ENCODE data around the gene ADARB1. TPM values are rescaled to one million over a fixed set of nuclear protein-coding genes. Genes with fewer than 3 reads are reported as not detected.
A peak's percentile ranks its signal among the peaks of the same experiment; 100 is the strongest.

ADARB1 gene
- total RNA-seq, 1 experiment from 2014 or later = 15.8 TPM

- no peak for TF ChIP-seq CTCF (conservative IDR thresholded peaks at IDR 0.05)
- Histone ChIP-seq H2AFZ (ENCODE audit: low read length) (no peak overlapping the region), H2AK5ac (ENCODE audit: insufficient read length, low read length) (no peak overlapping the region), H2BK120ac (ENCODE audit: low read depth, low read length, poor library complexity, severe bottlenecking) (no peak overlapping the region), H3K79me2 (ENCODE audit: insufficient read depth, low read length) (no peaks in the 10 kb centered on the region), H3K9ac (ENCODE audit: extremely low read depth, insufficient read length, low read length) (no peak overlapping the region), H3K18ac (ENCODE audit: insufficient read length, low read depth, low read length) (no peak overlapping the region), H3K27ac (ENCODE audit: insufficient read length, low read depth, low read length) (no peak overlapping the region), H3T11ph (ENCODE audit: low read length) (no peak overlapping the region), H3K27me3 (ENCODE audit: insufficient read depth, low read length) (no peaks in the 10 kb centered on the region), H3K23ac (ENCODE audit: insufficient read length, low read depth, low read length) (no peak overlapping the region), H3K56ac (ENCODE audit: insufficient read length, low read depth, low read length) (no peak overlapping the region), H2BK15ac (ENCODE audit: low read depth, low read length) (no peak overlapping the region), H3K4me1 (ENCODE audit: insufficient read depth, low read length) (no peaks in the 10 kb centered on the region), H3K14ac (ENCODE audit: insufficient read depth, low read length) (no peak overlapping the region), H2BK5ac (ENCODE audit: insufficient read length, low read length) (no peak overlapping the region), H3K4ac (ENCODE audit: low read depth, low read length) (no peak overlapping the region), H2BK20ac (ENCODE audit: low read depth, low read length, poor library complexity, severe bottlenecking) (no peak overlapping the region), H3K23me2 (ENCODE audit: insufficient read length, low read depth, low read length, poor library complexity, severe bottlenecking) (no peaks in the 10 kb centered on the region), H2BK12ac (ENCODE audit: insufficient read length, low read depth, low read length) (no peak overlapping the region), H4K8ac (replicated peaks; ENCODE audit: insufficient read length, low read depth, low read length) (no peak overlapping the region), H4K91ac (ENCODE audit: insufficient read length, low read depth, low read length) (no peak overlapping the region), H3K79me1 (ENCODE audit: insufficient read depth, low read depth, low read length, poor library complexity, severe bottlenecking) (no peaks in the 10 kb centered on the region), H3K9me3 (ENCODE audit: control insufficient read depth, low read depth, low read length) (no peaks in the 10 kb centered on the region), H3K4me2 (ENCODE audit: insufficient read depth, insufficient read length, low read length) (no peak overlapping the region), H4K20me1 (ENCODE audit: control insufficient read depth, insufficient read depth, insufficient read length) (no peaks in the 10 kb centered on the region), H4K5ac (ENCODE audit: insufficient read length, low read depth, low read length) (no peak overlapping the region)
- DNase-seq = no peak
- Mint-ChIP-seq H3K36me3 (ENCODE audit: insufficient read depth in 1 of 3, low read depth in 3 of 3) (peaks cover 0 to 5% (median 0%) of the 10 kb centered on the region in 3 experiments; a peak in 1 of 7 replicates), H3K27me3 (ENCODE audit: low read depth) (no peaks in the 10 kb centered on the region), H3K4me1 (peaks cover 12 to 15% of the 10 kb centered on the region in 2 experiments; a peak in 3 of 4 replicates), H3K4me3 (no peak overlapping the region), H3K27ac (0 out of 7 replicates have a peak overlapping the region, but pooled peaks of 1 of the 3 experiments have one; percentile 15), H3K9me3 (no peaks in the 10 kb centered on the region)
- no CpG with 5 or more reads among the region's 7 CpGs for WGBS (ENCODE audit: extremely low coverage, insufficient read length, low lambda C conversion rate)
These were observed 9.7 kb downstream of the ADARB1 start for GRCh38 chr21:45084121-45084520.
